Measurements from ENCODE around the gene SRSF3.
"Not testable (repeated sequence)": the region's sequence is repeated elsewhere in the genome, so short reads cannot be mapped to it uniquely, and the experiment has no call there.

SRSF3 gene

DNA sequence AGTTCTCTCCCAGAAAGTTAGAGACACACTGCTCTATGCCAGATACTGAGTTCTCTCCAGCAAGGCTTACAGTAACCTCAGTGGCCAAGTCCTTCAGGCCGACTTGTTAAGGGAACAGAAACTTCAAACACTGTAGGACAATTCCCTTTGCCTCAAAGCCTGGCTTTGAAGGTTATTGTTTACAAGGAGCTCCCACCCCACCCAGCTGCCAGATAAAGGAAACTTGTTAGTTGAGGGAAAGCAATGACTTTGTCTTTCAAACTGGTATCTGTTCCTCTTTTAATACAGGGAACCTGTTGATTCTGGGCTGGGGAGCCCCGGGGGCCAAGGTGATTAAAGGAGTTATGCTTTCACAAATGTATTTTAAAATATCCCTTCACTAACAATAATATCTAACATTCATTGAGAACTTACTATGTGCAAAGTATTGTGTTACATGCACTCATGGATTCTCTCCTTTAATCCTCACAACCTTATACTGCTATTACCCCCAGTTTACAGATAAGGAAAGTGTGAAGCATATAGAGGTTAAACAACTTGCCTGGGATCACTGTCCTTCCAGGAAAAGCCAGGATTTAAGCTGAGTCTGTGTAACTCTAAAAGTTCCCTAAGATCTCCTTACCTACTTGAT, 56.8 kb downstream of the SRSF3 start:
- DNase-seq = no peak

DNA sequence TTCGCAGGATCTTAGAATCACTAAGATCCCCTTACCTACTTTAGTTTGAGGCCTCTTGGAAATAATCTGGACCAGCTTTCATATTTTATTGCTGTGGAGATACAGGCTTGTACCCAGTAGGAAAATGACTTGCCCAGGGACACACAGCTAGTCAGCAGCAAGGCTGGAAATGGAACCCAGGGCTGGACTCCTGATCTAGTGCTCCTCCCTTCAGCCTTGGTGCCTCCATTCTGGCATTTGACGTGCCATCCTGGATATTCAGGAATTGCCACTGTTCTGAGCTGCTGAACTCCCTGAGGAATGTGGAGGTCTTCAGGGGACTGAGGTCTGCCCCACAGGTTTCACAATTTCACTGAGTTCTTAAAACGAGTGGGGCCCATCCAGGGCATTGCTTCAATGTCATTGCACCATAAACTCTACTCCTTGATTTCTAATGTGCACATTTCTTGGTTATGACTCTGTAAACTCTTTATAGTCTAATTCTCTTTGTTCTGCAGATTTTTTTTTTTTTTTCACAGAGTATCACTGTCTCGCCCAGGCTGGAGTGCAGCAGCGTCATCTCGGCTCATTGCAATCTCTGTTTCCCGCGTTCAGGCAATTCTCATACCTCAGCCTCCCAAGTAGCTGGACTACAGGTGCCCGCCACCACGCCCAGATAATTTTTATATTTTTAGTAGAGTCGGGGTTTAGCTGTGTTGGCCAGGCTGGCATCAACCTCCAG, 57.7 kb downstream of the SRSF3 start:
- no peak for DNase-seq

DNA sequence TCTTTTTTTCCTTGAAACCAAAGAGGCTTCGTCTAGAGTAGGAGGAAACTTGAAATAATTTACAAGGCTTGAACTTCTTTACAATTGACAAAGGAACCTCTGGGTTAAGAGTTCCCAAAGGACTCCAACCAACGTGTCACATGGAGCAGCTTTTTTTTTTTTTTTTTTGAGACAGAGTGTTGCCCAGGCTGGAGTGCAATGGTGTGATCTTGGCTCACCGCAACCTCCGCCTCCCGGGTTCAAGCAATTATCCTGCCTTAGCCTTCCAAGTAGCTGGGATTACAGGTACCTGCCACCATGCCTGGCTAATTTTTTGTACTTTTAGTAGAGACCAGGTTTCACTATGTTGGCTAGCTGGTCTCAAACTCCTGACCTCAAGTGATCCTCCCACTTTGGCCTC, 60.3 kb downstream of the SRSF3 start:
- DNase-seq = not testable (repeated sequence)
